H1 (cell line): ENCODE measurements around the gene NR4A2. TPM values are rescaled to one million over a fixed set of nuclear protein-coding genes. Genes with fewer than 3 reads are reported as not detected.

Experiments
- BACH1 ChIP-seq: IDR thresholded peaks from 2 replicates; pipeline ENCODE4 v1.6.1; 2012; ENCODE audit warnings: low read length, improper control_type of control experiment
- BRCA1 ChIP-seq: IDR thresholded peaks from 2 replicates; pipeline ENCODE4 v1.6.1; 2012; ENCODE audit warnings: low read depth, low read length, improper control_type of control experiment
- CBX5 ChIP-seq: fragments of 300-800, 300-1000 bp; sonication (generic); IDR thresholded peaks from 2 replicates; pipeline ENCODE4 v1.7.1; 2016; ENCODE audit warnings: antibody characterized with exemption, low read length, low read depth
- CREB1 ChIP-seq: IDR thresholded peaks from 2 replicates; pipeline ENCODE4 v1.6.1; 2012; ENCODE audit warnings: inconsistent platforms
- JUN ChIP-seq: IDR thresholded peaks from 2 replicates; pipeline ENCODE4 v1.6.1; 2011; ENCODE audit warnings: low read depth, mild to moderate bottlenecking, improper control_type of control experiment, low read length
- KDM4A ChIP-seq: IDR thresholded peaks from one replicate; pipeline ENCODE4 v1.7.1; 2012; ENCODE audit warnings: low read depth, mild to moderate bottlenecking, moderate library complexity, low read length, inconsistent platforms; ENCODE audit not compliant: severe bottlenecking
- NRF1 ChIP-seq: IDR thresholded peaks from 2 replicates; pipeline ENCODE4 v1.6.1; 2011; ENCODE audit warnings: mild to moderate bottlenecking, low read depth, low read length, improper control_type of control experiment
- PHF8 ChIP-seq: fragments of 200-600 bp; sonication (generic); conservative IDR thresholded peaks from 2 replicates; pipeline ENCODE4 v1.7.1; 2012; ENCODE audit warnings: low read depth, mild to moderate bottlenecking, inconsistent platforms, low read length, moderate library complexity
- POLR2A ChIP-seq, 2 experiments: IDR thresholded peaks; 1 replicate in 1 of 2; 2 replicates in 1 of 2; pipeline ENCODE4 v1.6.1; 2011; ENCODE audit warnings: low read depth in 2 of 2, low read length in 2 of 2, mild to moderate bottlenecking in 2 of 2; ENCODE audit errors: control extremely low read depth in 1 of 2
- POLR2AphosphoS5 ChIP-seq: IDR thresholded peaks from 2 replicates; pipeline ENCODE4 v1.6.1; 2011; ENCODE audit warnings: low read depth, low read length
- SIX5 ChIP-seq: IDR thresholded peaks from 2 replicates; pipeline ENCODE4 v1.6.1; 2011; ENCODE audit warnings: mild to moderate bottlenecking, low read depth, low read length
- TAF1 ChIP-seq: IDR thresholded peaks from 2 replicates; pipeline ENCODE4 v1.6.1; 2011; ENCODE audit warnings: mild to moderate bottlenecking, low read depth, low read length
- TBP ChIP-seq: IDR thresholded peaks from 2 replicates; pipeline ENCODE4 v1.6.1; 2011; ENCODE audit warnings: low read depth, low read length, improper control_type of control experiment
- polyA plus RNA-seq, 7 experiments: library from polyadenylated mRNA; depleted of rRNA in 3 of 7; stranded (reverse) in 5 of 7; unstranded in 2 of 7; fragments of >200 nt in 5 of 7; fragments of 200-250 nt in 2 of 7; gene quantifications; 1 replicate in 5 of 7; 2 replicates in 1 of 7; 4 replicates in 1 of 7; pipeline versions ENCODE4 v1.2.1 to v1.2.3, GENCODE V29; 2011 to 2013; ENCODE audit warnings: missing spikeins in 2 of 7, mixed read lengths in 2 of 7
- total RNA-seq: library from RNA; stranded (reverse); fragmentation: NEBNext Ultra II Directional; extraction: Animal tissue kit (Norgen Biotek cat#: 25700); gene quantifications from 2 replicates; pipeline ENCODE4 v1.2.1, GENCODE V29; 2021
- TF ChIP-seq, protein P1 (sequence below): IDR thresholded peaks from 2 replicates; pipeline ENCODE4 v1.6.1; 2012; ENCODE audit warnings: inconsistent platforms

The NR4A2 gene
- total and polyA plus RNA-seq, 2 of the 8 experiments (the other 6 are each of a cell fraction or from before 2014, with no cell fraction given): 0.15 to 1.7 TPM

DNA sequence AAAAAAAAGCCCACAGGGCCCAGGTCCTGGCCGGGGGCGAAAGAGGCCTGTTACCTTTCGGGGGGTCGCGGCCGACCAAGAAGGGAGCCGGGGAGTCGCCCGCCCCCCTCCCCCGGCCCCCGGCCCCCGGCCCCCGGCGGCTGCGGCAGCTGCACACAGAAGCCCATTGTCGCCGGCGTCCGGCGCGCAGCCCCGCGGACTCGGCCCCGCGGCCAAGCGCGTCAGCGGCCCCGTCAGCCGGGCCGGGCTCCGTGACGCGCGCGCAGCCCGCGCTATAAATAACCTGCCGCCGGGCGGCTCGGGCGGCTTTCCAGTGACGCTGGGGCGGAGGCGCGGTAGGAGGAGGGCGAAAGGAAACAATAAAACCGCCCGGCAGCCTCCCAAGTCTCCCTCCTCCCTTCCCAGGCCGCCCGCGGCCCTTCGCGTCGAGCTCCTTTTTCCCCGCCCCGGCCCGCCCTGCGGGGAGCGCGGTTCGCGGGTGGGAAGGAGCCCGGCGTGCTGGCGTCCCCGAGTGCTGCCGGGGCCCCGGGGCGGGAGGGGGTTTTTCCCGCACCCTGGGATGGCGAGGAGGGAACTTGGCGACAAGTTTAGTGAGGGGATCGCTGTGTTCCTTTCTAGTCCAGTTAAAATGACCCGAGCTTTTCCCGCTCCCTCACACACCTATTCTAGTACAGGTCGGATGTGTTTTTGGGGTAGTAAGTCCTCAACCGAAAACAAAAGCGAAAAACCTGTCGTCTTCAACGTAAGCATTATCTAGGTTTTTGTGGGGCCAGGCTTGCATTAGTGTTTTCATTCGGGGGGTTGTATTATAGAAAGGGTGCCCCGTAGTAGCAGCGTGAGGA, 10.0 kb upstream of the NR4A2 start (continued):
- TF ChIP-seq NRF1: 0 out of 2 replicates have a peak, but pooled peaks have one; percentile 12
- TF ChIP-seq BRCA1: no peak
- no peak for TF ChIP-seq SIX5
- peak; percentile 34 to 72; a peak in 2 of 3 replicates for TF ChIP-seq POLR2A (IDR thresholded peaks at IDR 0.05; ENCODE audit: control extremely low read depth in 1 of 2, low read depth in 2 of 2, low read length in 2 of 2)
- no peak for TF ChIP-seq JUN
- no peak for TF ChIP-seq CBX5
- TF ChIP-seq POLR2AphosphoS5: peak; percentile 39
- TF ChIP-seq, protein P1, sequence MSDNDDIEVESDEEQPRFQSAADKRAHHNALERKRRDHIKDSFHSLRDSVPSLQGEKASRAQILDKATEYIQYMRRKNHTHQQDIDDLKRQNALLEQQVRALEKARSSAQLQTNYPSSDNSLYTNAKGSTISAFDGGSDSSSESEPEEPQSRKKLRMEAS: 0 out of 2 replicates have a peak, but pooled peaks have one; percentile 10
- TF ChIP-seq CREB1: peak; percentile 82
- TF ChIP-seq TBP: peak; percentile 73; the same call in 1 of the 2 replicates
- peak; percentile 44 for TF ChIP-seq KDM4A
- no peak; the same call in 1 of the 2 replicates for TF ChIP-seq BACH1
- peak; percentile 80 for TF ChIP-seq TAF1
- TF ChIP-seq PHF8: peak; percentile 64
